Myocyte (in vitro differentiated cells): ENCODE data around the gene IL17RD. TPM values are rescaled to one million over a fixed set of nuclear protein-coding genes. Genes with fewer than 3 reads are reported as not detected.
A peak's percentile ranks its signal among the peaks of the same experiment; 100 is the strongest.

Source experiments
- DNase-seq: peaks from one replicate; pipeline ENCODE4 v3.0.0-alpha.2; 2012; ENCODE audit warnings: low read depth
- total RNA-seq: library from RNA; depleted of rRNA; stranded (reverse); fragments of >200 nt; gene quantifications from 2 replicates; pipeline ENCODE4 v1.2.3, GENCODE V29; 2014

The IL17RD gene
- total RNA-seq, 1 donor from 2014 or later: 0.56 TPM

- DNase-seq: peak; percentile 9
Observed at GRCh38 chr3:57158813-57159738, 6.1 kb downstream of the IL17RD start.

- DNase-seq: no peak
Observed at GRCh38 chr3:57158325-57158724, 6.8 kb downstream of the IL17RD start.

- no peak for DNase-seq
Observed at GRCh38 chr3:57157545-57157944, 7.6 kb downstream of the IL17RD start.

- DNase-seq: no peak
Observed at GRCh38 chr3:57155310-57155643, 9.9 kb downstream of the IL17RD start.

GRCh38 chr3:57154470-57155309 is 10.5 kb downstream of the IL17RD start:
- no peak for DNase-seq

GRCh38 chr3:57152151-57153143 is 12.7 kb downstream of the IL17RD start:
- no peak for DNase-seq

- no peak for DNase-seq
Observed at GRCh38 chr3:57151749-57152148, 13.4 kb downstream of the IL17RD start.

- DNase-seq: peak; percentile 19
Observed at GRCh38 chr3:57151021-57151449, 14.1 kb downstream of the IL17RD start.

GRCh38 chr3:57150113-57150581 is 15.0 kb downstream of the IL17RD start:
- DNase-seq: peak; percentile 19

- no peak for DNase-seq
Observed at GRCh38 chr3:57147071-57147470, 18.1 kb downstream of the IL17RD start.

- no peak for DNase-seq
Observed at GRCh38 chr3:57145852-57146251, 19.3 kb downstream of the IL17RD start.

- no peak for DNase-seq
Observed at GRCh38 chr3:57144952-57145351, 20.2 kb downstream of the IL17RD start.

GRCh38 chr3:57143886-57144459 is 21.2 kb downstream of the IL17RD start:
- no peak for DNase-seq

GRCh38 chr3:57142411-57142723 is 22.8 kb downstream of the IL17RD start:
- DNase-seq: no peak

GRCh38 chr3:57141719-57142410 is 23.3 kb downstream of the IL17RD start:
- DNase-seq: no peak

GRCh38 chr3:57140894-57141293 is 24.3 kb downstream of the IL17RD start:
- no peak for DNase-seq

GRCh38 chr3:57135964-57136719 is 29.0 kb downstream of the IL17RD start:
- no peak for DNase-seq

- DNase-seq: no peak
Observed at GRCh38 chr3:57133157-57133556, 32.0 kb downstream of the IL17RD start.

- no peak for DNase-seq
Observed at GRCh38 chr3:57132674-57133073, 32.5 kb downstream of the IL17RD start.
